Esophagus (tissue), 2 donors: ENCODE results near the gene IL7R. TPM values are rescaled to one million over a fixed set of nuclear protein-coding genes. Genes with fewer than 3 reads are reported as not detected.

ENCODE experiments used
- H3K27ac ChIP-seq, 2 donors: one replicate each; pipeline ENCODE4 v1.5.1; 2013; ENCODE audit warnings: low read depth in 2 of 2, mild to moderate bottlenecking in 2 of 2, inconsistent platforms in 1 of 2, low read length in 1 of 2, moderate library complexity in 1 of 2
- H3K27me3 ChIP-seq, 2 donors: one replicate each; pipeline ENCODE4 v1.6.1; 2013; ENCODE audit warnings: low read length in 2 of 2, control low read depth in 1 of 2, mild to moderate bottlenecking in 1 of 2; ENCODE audit not compliant: insufficient read depth in 2 of 2, control insufficient read depth in 1 of 2
- H3K36me3 ChIP-seq, 2 donors: one replicate each; pipeline ENCODE4 v1.6.1; 2013; ENCODE audit warnings: low read length in 1 of 2; ENCODE audit not compliant: control insufficient read depth in 2 of 2, insufficient read depth in 2 of 2
- H3K4me1 ChIP-seq, 2 donors: one replicate each; pipeline ENCODE4 v1.6.1; 2013; ENCODE audit warnings: low read length in 1 of 2; ENCODE audit not compliant: control insufficient read depth in 2 of 2, insufficient read depth in 2 of 2
- H3K4me3 ChIP-seq, 2 donors: one replicate each; pipeline ENCODE4 v1.5.1; 2013; ENCODE audit warnings: low read length in 2 of 2, mild to moderate bottlenecking in 2 of 2, low read depth in 1 of 2, moderate library complexity in 1 of 2
- H3K9me3 ChIP-seq, 2 donors: one replicate each; pipeline ENCODE4 v1.6.1; 2013; ENCODE audit warnings: mild to moderate bottlenecking in 2 of 2, low read depth in 1 of 2, low read length in 1 of 2, moderate library complexity in 1 of 2; ENCODE audit not compliant: control insufficient read depth in 2 of 2, insufficient read depth in 1 of 2
- WGBS, 2 donors: extraction: QIAGEN DNeasy Blood & Tissue Kit; methylation state at CpG; one replicate each; pipeline ENCODE4 v1.1.7; 2013; 5-methylcytosine and 5-hydroxymethylcytosine counted together
- polyA plus RNA-seq, 2 donors: library from polyadenylated mRNA; stranded (reverse); fragments of 200-250 nt; gene quantifications; one replicate each; pipeline ENCODE4 v1.2.3, GENCODE V29; 2013
- donor health status: healthy with polysubstance abuse.
- donor health status: Bipolar disorder and iron deficiency.

IL7R gene, protein sequence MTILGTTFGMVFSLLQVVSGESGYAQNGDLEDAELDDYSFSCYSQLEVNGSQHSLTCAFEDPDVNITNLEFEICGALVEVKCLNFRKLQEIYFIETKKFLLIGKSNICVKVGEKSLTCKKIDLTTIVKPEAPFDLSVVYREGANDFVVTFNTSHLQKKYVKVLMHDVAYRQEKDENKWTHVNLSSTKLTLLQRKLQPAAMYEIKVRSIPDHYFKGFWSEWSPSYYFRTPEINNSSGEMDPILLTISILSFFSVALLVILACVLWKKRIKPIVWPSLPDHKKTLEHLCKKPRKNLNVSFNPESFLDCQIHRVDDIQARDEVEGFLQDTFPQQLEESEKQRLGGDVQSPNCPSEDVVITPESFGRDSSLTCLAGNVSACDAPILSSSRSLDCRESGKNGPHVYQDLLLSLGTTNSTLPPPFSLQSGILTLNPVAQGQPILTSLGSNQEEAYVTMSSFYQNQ
- 1 to 10 TPM; 2.5 to 2.7 TPM for polyA plus RNA-seq

- peak within 1 kb of the TSS in 1 of 2 donors; percentile 27 for H3K27ac ChIP-seq
- no peaks in the 10 kb centered on the region for H3K4me1 ChIP-seq
- H3K36me3 ChIP-seq: no peaks in the 10 kb centered on the region
- H3K4me3 ChIP-seq: peak within 1 kb of the TSS in 1 of 2 donors; percentile 9
- no peaks in the 10 kb centered on the region for H3K9me3 ChIP-seq
- no peaks in the 10 kb centered on the region for H3K27me3 ChIP-seq
- 18 to 40% methylated on average over 1 of the region's 1 CpG for WGBS, 2 donors
Observed at GRCh38 chr5:35856765-35857351, at the start of gene IL7R. TSS of gene IL7R (plus strand) at chr5:35856891. CDS start at chr5:35856978, 87 bp downstream.

- no peak overlapping the region for H3K27ac ChIP-seq
- H3K36me3 ChIP-seq: no peaks in the 10 kb centered on the region
- H3K9me3 ChIP-seq: no peaks in the 10 kb centered on the region
- no peaks in the 10 kb centered on the region for H3K27me3 ChIP-seq
- H3K4me3 ChIP-seq: no peak overlapping the region
- H3K4me1 ChIP-seq: no peaks in the 10 kb centered on the region
Observed at GRCh38 chr5:35810601-35811000, 46.1 kb upstream of the IL7R start.

GRCh38 chr5:35811108-35811741 is 45.5 kb upstream of the IL7R start:
- H3K4me3 ChIP-seq: no peak overlapping the region
- H3K4me1 ChIP-seq: no peaks in the 10 kb centered on the region
- no peak overlapping the region for H3K27ac ChIP-seq
- H3K27me3 ChIP-seq: no peaks in the 10 kb centered on the region
- H3K36me3 ChIP-seq: no peaks in the 10 kb centered on the region
- no peaks in the 10 kb centered on the region for H3K9me3 ChIP-seq
- WGBS, 2 donors: 58 to 71% methylated on average over 3 of the region's 3 CpGs

GRCh38 chr5:35813521-35813920 is 43.2 kb upstream of the IL7R start:
- Histone ChIP-seq H3K27ac (no peak overlapping the region), H3K4me1 (no peaks in the 10 kb centered on the region), H3K9me3 (no peaks in the 10 kb centered on the region), H3K27me3 (no peaks in the 10 kb centered on the region), H3K4me3 (no peak overlapping the region), H3K36me3 (no peaks in the 10 kb centered on the region)
- WGBS, 2 donors: 61 to 69% methylated on average over 1 of the region's 1 CpG

DNA sequence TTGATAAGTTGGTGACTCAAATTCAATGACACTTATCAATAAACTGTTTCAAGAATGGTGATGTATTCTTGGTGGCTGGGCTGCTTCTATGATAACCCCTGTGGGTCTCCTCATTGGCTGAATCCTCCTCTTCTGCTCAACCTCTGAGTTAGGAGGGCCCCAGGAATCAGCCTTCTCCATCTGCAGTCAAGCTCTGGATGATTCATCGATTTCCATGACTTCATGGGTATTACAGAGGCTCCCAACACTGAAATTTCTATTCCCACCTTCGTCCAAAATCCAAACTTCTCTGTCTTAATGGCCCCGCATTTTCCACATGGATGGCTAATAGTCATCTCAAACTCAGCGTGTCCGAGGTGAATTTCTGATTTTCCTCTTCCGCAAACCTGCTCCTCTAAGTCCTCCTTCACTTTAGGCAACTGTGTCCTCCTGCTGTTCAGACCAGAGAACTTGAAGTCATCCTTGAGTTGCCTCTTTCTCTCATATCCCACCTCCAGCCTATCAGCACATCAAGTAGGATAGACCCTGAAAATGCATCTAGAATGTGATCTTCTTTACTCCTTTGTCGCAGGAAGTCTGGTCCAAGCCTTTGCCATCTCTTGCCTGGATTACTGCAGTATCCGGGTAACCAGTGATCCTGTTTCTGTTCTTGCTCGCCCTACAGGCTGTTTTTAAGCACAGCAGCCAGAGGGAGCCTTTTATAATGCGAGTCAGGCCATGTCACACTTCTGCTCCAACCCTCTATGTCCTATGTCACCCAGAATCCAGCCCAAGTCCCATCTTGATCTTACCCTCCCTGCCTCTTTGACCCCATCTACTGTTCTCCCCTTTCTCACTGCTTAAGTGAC is 41.4 kb upstream of the IL7R start:
- Histone ChIP-seq H3K27me3 (no peaks in the 10 kb centered on the region), H3K36me3 (no peaks in the 10 kb centered on the region), H3K4me1 (no peaks in the 10 kb centered on the region), H3K4me3 (no peak overlapping the region), H3K27ac (no peak overlapping the region), H3K9me3 (no peaks in the 10 kb centered on the region)
- WGBS, 2 donors: 78 to 81% methylated on average over 10 of the region's 10 CpGs

DNA sequence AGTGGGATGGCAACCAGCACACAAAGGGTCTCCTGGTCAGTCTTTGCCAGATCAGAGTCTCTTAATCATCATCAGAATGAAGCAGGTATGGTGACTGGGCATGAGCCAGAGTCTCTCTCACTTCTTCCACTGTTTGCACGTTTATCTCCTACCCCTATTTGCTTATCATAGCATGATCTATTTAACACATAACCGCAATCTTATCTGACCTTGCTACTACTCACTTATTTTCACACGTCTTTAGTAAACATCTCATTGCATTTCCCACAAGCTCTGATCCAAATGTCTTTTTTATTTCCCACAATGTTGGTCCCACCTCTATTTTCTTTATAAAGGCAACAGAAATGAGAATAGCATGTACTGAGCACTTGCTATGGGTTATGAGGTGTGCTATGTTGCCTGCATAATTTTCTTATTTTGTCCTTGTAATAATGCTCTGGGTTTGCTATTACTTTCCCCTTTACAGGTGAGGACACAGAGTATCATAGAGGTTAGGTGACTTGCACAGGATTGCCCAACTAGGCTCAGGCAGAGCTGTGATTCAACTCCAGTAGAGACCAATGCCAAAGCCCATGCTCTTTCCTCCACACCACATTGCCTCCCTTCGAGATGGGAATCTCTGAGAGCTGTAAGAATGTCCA is 39.7 kb upstream of the IL7R start:
- no peaks in the 10 kb centered on the region for H3K4me1 ChIP-seq
- no peaks in the 10 kb centered on the region for H3K27me3 ChIP-seq
- no peaks in the 10 kb centered on the region for H3K36me3 ChIP-seq
- WGBS, 2 donors: 42 to 47% methylated on average over 4 of the region's 4 CpGs
- no peak overlapping the region for H3K4me3 ChIP-seq
- peak overlapping the region in 1 of 2 donors; percentile 25 for H3K27ac ChIP-seq
- H3K9me3 ChIP-seq: no peaks in the 10 kb centered on the region

- H3K9me3 ChIP-seq: no peaks in the 10 kb centered on the region
- 78 to 80% methylated on average over 2 of the region's 2 CpGs for WGBS, 2 donors
- H3K27ac ChIP-seq: no peak overlapping the region
- no peaks in the 10 kb centered on the region for H3K36me3 ChIP-seq
- no peak overlapping the region for H3K4me3 ChIP-seq
- H3K4me1 ChIP-seq: no peaks in the 10 kb centered on the region
- H3K27me3 ChIP-seq: no peaks in the 10 kb centered on the region
Observed at GRCh38 chr5:35819026-35819425, 37.7 kb upstream of the IL7R start.

DNA sequence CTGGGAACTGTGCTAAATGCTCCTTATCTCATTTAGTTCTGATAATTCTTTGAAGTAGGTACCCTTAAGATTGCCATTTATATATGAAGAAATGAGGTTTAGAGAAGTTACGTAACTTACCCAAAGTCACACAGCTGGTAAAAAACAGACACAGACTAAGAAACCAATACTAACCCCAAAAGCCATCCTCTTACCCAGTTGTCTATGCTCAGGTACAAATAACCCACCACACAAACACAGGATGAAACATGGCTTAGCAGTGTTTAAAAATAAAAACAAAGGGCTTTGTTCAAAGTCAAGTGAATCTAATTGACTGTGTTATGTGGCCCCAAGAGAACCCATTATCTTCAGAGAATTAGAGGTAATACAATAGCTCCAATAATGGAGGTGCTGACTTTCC is 37.0 kb upstream of the IL7R start:
- Histone ChIP-seq H3K4me1 (no peaks in the 10 kb centered on the region), H3K27ac (no peak overlapping the region), H3K9me3 (no peaks in the 10 kb centered on the region), H3K36me3 (no peaks in the 10 kb centered on the region), H3K27me3 (no peaks in the 10 kb centered on the region), H3K4me3 (no peak overlapping the region)
- WGBS, 2 donors: 77 to 79% methylated on average over 1 of the region's 1 CpG

GRCh38 chr5:35820735-35821134 is 36.0 kb upstream of the IL7R start:
- H3K27ac ChIP-seq: no peak overlapping the region
- H3K36me3 ChIP-seq: no peaks in the 10 kb centered on the region
- H3K27me3 ChIP-seq: no peaks in the 10 kb centered on the region
- no peak overlapping the region for H3K4me3 ChIP-seq
- WGBS, 2 donors: 74 to 87% methylated on average over 4 of the region's 4 CpGs
- H3K4me1 ChIP-seq: no peaks in the 10 kb centered on the region
- H3K9me3 ChIP-seq: no peaks in the 10 kb centered on the region
